ENCODE measurements around the gene CPPED1. TPM values are rescaled to one million over a fixed set of nuclear protein-coding genes. Genes with fewer than 3 reads are reported as not detected.

Gene CPPED1
- total and polyA plus RNA-seq, 2 experiments from 2014 or later, result 27.2 to 28.6 TPM

GRCh38 chr16:12744860-12745259 is 58.8 kb downstream of the CPPED1 start:
- Histone ChIP-seq H3K4me3 (no peak overlapping the region), H3K79me2 (no peaks in the 10 kb centered on the region), H3K36me3 (replicated peaks; ENCODE audit: insufficient read depth, low read depth) (no peaks in the 10 kb centered on the region), H3K27me3 (no peaks in the 10 kb centered on the region), H2AFZ (no peak overlapping the region), H3K9me2 (replicated peaks; ENCODE audit: insufficient read depth) (no peaks in the 10 kb centered on the region), H3K4me2 (no peak overlapping the region), H3K4me1 (ENCODE audit: insufficient read depth) (no peaks in the 10 kb centered on the region), H3K9me3 (ENCODE audit: low read depth) (no peaks in the 10 kb centered on the region), H4K20me1 (ENCODE audit: insufficient read depth, poor library complexity, severe bottlenecking) (no peaks in the 10 kb centered on the region), H3K27ac (no peak overlapping the region)
- TF ChIP-seq EZH2 (IDR thresholded peaks at IDR 0.05; ENCODE audit: borderline replicate concordance), result no peak
- TF ChIP-seq EZH2phosphoT487 (IDR thresholded peaks at IDR 0.05; ENCODE audit: low read depth, severe bottlenecking, unreplicated experiment), result no peak
- no peak for TF ChIP-seq CTCF (IDR thresholded peaks at IDR 0.05; ENCODE audit: poor library complexity)
- no peak for DNase-seq (ENCODE audit: low spot score)
- WGBS (ENCODE audit: low lambda C conversion rate, missing lambda C conversion rate), result 97% methylated on average over 4 of the region's 4 CpGs

- H3K9me2 ChIP-seq (replicated peaks; ENCODE audit: insufficient read depth), result no peaks in the 10 kb centered on the region
- no peak for TF ChIP-seq EZH2phosphoT487 (IDR thresholded peaks at IDR 0.05; ENCODE audit: low read depth, severe bottlenecking, unreplicated experiment)
- H3K27ac ChIP-seq, result no peak overlapping the region
These were observed 60.9 kb downstream of the CPPED1 start for GRCh38 chr16:12742741-12743140.

GRCh38 chr16:12740986-12741610 is 62.6 kb downstream of the CPPED1 start:
- H3K4me1 ChIP-seq (ENCODE audit: insufficient read depth), result no peaks in the 10 kb centered on the region
- no peaks in the 10 kb centered on the region for H4K20me1 ChIP-seq (ENCODE audit: insufficient read depth, poor library complexity, severe bottlenecking)
- H3K4me3 ChIP-seq, result no peak overlapping the region
- H3K27ac ChIP-seq, result no peak overlapping the region
- H3K9me3 ChIP-seq (ENCODE audit: low read depth), result no peaks in the 10 kb centered on the region
- no peak overlapping the region for H2AFZ ChIP-seq
- no peak for DNase-seq (ENCODE audit: low spot score)
- TF ChIP-seq EZH2phosphoT487 (IDR thresholded peaks at IDR 0.05; ENCODE audit: low read depth, severe bottlenecking, unreplicated experiment), result no peak
- no peak for TF ChIP-seq CTCF (IDR thresholded peaks at IDR 0.05; ENCODE audit: poor library complexity)
- TF ChIP-seq EZH2 (IDR thresholded peaks at IDR 0.05; ENCODE audit: borderline replicate concordance), result no peak
- H3K36me3 ChIP-seq (replicated peaks; ENCODE audit: insufficient read depth, low read depth), result no peaks in the 10 kb centered on the region
- H3K27me3 ChIP-seq, result no peaks in the 10 kb centered on the region
- H3K4me2 ChIP-seq, result no peak overlapping the region
- no peaks in the 10 kb centered on the region for H3K79me2 ChIP-seq
- no peaks in the 10 kb centered on the region for H3K9me2 ChIP-seq (replicated peaks; ENCODE audit: insufficient read depth)
- WGBS (ENCODE audit: low lambda C conversion rate, missing lambda C conversion rate), result 86% methylated on average over 6 of the region's 6 CpGs

More at GRCh38 chr16:12742741-12743140, 60.9 kb downstream of the CPPED1 start:
- DNase-seq (ENCODE audit: low spot score), result no peak
- 84% methylated on average over 4 of the region's 4 CpGs for WGBS (ENCODE audit: low lambda C conversion rate, missing lambda C conversion rate)
- Histone ChIP-seq H2AFZ (no peak overlapping the region), H3K79me2 (no peaks in the 10 kb centered on the region), H3K9me3 (ENCODE audit: low read depth) (no peaks in the 10 kb centered on the region), H3K4me3 (no peak overlapping the region), H3K27me3 (no peaks in the 10 kb centered on the region), H4K20me1 (ENCODE audit: insufficient read depth, poor library complexity, severe bottlenecking) (no peaks in the 10 kb centered on the region), H3K4me2 (no peak overlapping the region), H3K4me1 (ENCODE audit: insufficient read depth) (no peaks in the 10 kb centered on the region), H3K36me3 (replicated peaks; ENCODE audit: insufficient read depth, low read depth) (no peaks in the 10 kb centered on the region)

GRCh38 chr16:12739738-12740137 is 63.9 kb downstream of the CPPED1 start:
- Histone ChIP-seq H3K9me2 (replicated peaks; ENCODE audit: insufficient read depth) (no peaks in the 10 kb centered on the region), H3K27me3 (no peaks in the 10 kb centered on the region), H3K36me3 (replicated peaks; ENCODE audit: insufficient read depth, low read depth) (no peaks in the 10 kb centered on the region), H3K27ac (no peak overlapping the region), H2AFZ (no peak overlapping the region), H3K9me3 (ENCODE audit: low read depth) (no peaks in the 10 kb centered on the region), H3K4me3 (no peak overlapping the region), H3K4me2 (no peak overlapping the region), H3K4me1 (ENCODE audit: insufficient read depth) (no peaks in the 10 kb centered on the region), H4K20me1 (ENCODE audit: insufficient read depth, poor library complexity, severe bottlenecking) (no peaks in the 10 kb centered on the region), H3K79me2 (no peaks in the 10 kb centered on the region)
- TF ChIP-seq CTCF (IDR thresholded peaks at IDR 0.05; ENCODE audit: poor library complexity), result no peak
- no peak for TF ChIP-seq EZH2phosphoT487 (IDR thresholded peaks at IDR 0.05; ENCODE audit: low read depth, severe bottlenecking, unreplicated experiment)
- no peak for TF ChIP-seq EZH2 (IDR thresholded peaks at IDR 0.05; ENCODE audit: borderline replicate concordance)
- no peak for DNase-seq (ENCODE audit: low spot score)
- 97% methylated on average over 3 of the region's 3 CpGs for WGBS (ENCODE audit: low lambda C conversion rate, missing lambda C conversion rate)

Data from hepatocyte (in vitro differentiated cells).